Ishikawa (cell line): ENCODE data around the gene RFT1.

Experiments used
- EGR1 ChIP-seq: IDR thresholded peaks from 2 replicates; pipeline ENCODE4 v1.6.1; 2012
- EP300 ChIP-seq: IDR thresholded peaks from 2 replicates; pipeline ENCODE4 v1.6.1; 2012; ENCODE audit warnings: borderline replicate concordance
- FOXM1 ChIP-seq: IDR thresholded peaks from 2 replicates; pipeline ENCODE4 v1.6.1; 2012; ENCODE audit warnings: low read depth, borderline replicate concordance
- MAX ChIP-seq: IDR thresholded peaks from 2 replicates; pipeline ENCODE4 v1.6.1; 2012
- RAD21 ChIP-seq: IDR thresholded peaks from 2 replicates; pipeline ENCODE4 v1.6.1; 2012; ENCODE audit warnings: low read depth
- TEAD4 ChIP-seq: IDR thresholded peaks from 2 replicates; pipeline ENCODE4 v1.6.1; 2012
- YY1 ChIP-seq: IDR thresholded peaks from 2 replicates; pipeline ENCODE4 v1.6.1; 2012; ENCODE audit warnings: low read depth

- TF ChIP-seq FOXM1 (no peak), EP300 (no peak), YY1 (no peak), TEAD4 (no peak), RAD21 (no peak), MAX (no peak), EGR1 (no peak)
Measured at GRCh38 chr3:53174346-53175250, 44.4 kb upstream of the RFT1 start.
